Spleen (tissue), 11 donors: ENCODE data around the gene ORC4. TPM values are rescaled to one million over a fixed set of nuclear protein-coding genes. Genes with fewer than 3 reads are reported as not detected.

Experiments
- DNase-seq: peaks from one replicate; pipeline ENCODE4 v3.0.0-alpha.2; 2020
- H3K27ac ChIP-seq, 8 donors: fragments of 200-600 bp; sonication (generic) in 7 of 8; 1 replicate in 4 of 8; 2 replicates in 4 of 8; pipeline versions ENCODE4 v1.5.0 to v1.8.0; 2016 to 2021; ENCODE audit warnings: inconsistent platforms in 4 of 8, mild to moderate bottlenecking in 4 of 8, moderate library complexity in 1 of 8
- H3K27me3 ChIP-seq, 7 donors: fragments of 200-600 bp; sonication (generic) in 6 of 7; replicated peaks in 1 of 7; 1 replicate in 4 of 7; 2 replicates in 3 of 7; pipeline versions ENCODE4 v1.5.0 to v1.8.0; 2016 to 2021; ENCODE audit warnings: inconsistent platforms in 3 of 7, mild to moderate bottlenecking in 1 of 7
- H3K36me3 ChIP-seq, 6 donors: fragments of 200-600 bp; sonication (generic) in 5 of 6; 1 replicate in 4 of 6; 2 replicates in 2 of 6; pipeline versions ENCODE4 v1.5.0 to v1.8.0; 2016 to 2021; ENCODE audit warnings: inconsistent platforms in 2 of 6
- H3K4me1 ChIP-seq, 6 donors: fragments of 200-600 bp; sonication (generic) in 5 of 6; 1 replicate in 3 of 6; 2 replicates in 3 of 6; pipeline versions ENCODE4 v1.5.0 to v1.8.0; 2016 to 2021; ENCODE audit warnings: inconsistent platforms in 3 of 6
- H3K4me3 ChIP-seq, 8 donors: fragments of 200-600 bp; sonication (generic) in 7 of 8; 1 replicate in 4 of 8; 2 replicates in 4 of 8; pipeline versions ENCODE4 v1.5.0 to v1.8.0; 2016 to 2021; ENCODE audit warnings: inconsistent platforms in 4 of 8, mild to moderate bottlenecking in 4 of 8, moderate library complexity in 2 of 8
- H3K9me3 ChIP-seq, 8 donors: fragments of 200-600 bp; sonication (generic) in 7 of 8; 1 replicate in 4 of 8; 2 replicates in 4 of 8; pipeline versions ENCODE4 v1.5.0 to v1.8.0; 2016 to 2021; ENCODE audit warnings: inconsistent platforms in 4 of 8
- POLR2A ChIP-seq, 3 donors: fragments of 450-650 bp; IDR thresholded peaks; one replicate each; pipeline ENCODE4 v1.5.1; 2017; ENCODE audit warnings: antibody characterized with exemption in 3 of 3, mild to moderate bottlenecking in 1 of 3
- POLR2AphosphoS5 ChIP-seq, 3 donors: sonication (generic); formaldehyde crosslinking; IDR thresholded peaks; one replicate each; pipeline ENCODE4 v1.5.1; 2017; ENCODE audit warnings: antibody characterized with exemption in 3 of 3
- WGBS, 5 donors: extraction: QIAGEN DNeasy Blood & Tissue Kit in 3 of 5; methylation state at CpG; one replicate each; pipeline versions ENCODE4 v1.1.5 to v1.1.7; 2013 to 2018; 5-methylcytosine and 5-hydroxymethylcytosine counted together
- intact Hi-C: fragments of 100-400 bp; cut with DNase I; formaldehyde crosslinking; loops from one replicate; pipeline ENCODE4 v1.15.0; 2023; ENCODE audit warnings: low total_unique reads
- polyA plus RNA-seq, 3 donors: library from polyadenylated mRNA; stranded (reverse); fragments of 200-250 nt; gene quantifications; one replicate each; pipeline ENCODE4 v1.2.1, GENCODE V29; 2013
- total RNA-seq, 7 donors: library from RNA; depleted of rRNA in 3 of 7; stranded (reverse); fragments of >200 nt in 3 of 7; fragmentation: NEBNext Ultra II Directional in 4 of 7; extraction: Animal tissue kit (Norgen Biotek cat#: 25700) in 4 of 7; gene quantifications; one replicate each; pipeline versions ENCODE4 v1.1.0 to v1.2.1, GENCODE V29; 2016 to 2021
- TF ChIP-seq, protein P1 (sequence below), 11 experiments: fragments of 200-600 bp in 7 of 11; fragments of 450-650 bp in 4 of 11; sonication (generic) in 4 of 11; IDR thresholded peaks in 8 of 11; conservative IDR thresholded peaks in 3 of 11; 1 replicate in 7 of 11; 2 replicates in 4 of 11; pipeline versions ENCODE4 v1.4.0 to v1.8.0; 2016 to 2021; ENCODE audit warnings: antibody characterized with exemption in 11 of 11, inconsistent platforms in 4 of 11, mild to moderate bottlenecking in 1 of 11
- donor health status: healthy with polysubstance abuse.
- donor health status: DM: no; HTN: no; CAD: no; lungs with moderate emphysema.
- donor health status: DM: no; HTN: no; CAD: no.
- donor health status: Bipolar disorder and iron deficiency.
- donor health status: healthy.
- donor health status: DM: no; HTN: no; CAD: no.
- donor health status: DM: yes; HTN: yes; CAD: no.

Gene ORC4
- total and polyA plus RNA-seq, 10 donors, result 7.3 to 72.6 (median 38.2) TPM

DNA sequence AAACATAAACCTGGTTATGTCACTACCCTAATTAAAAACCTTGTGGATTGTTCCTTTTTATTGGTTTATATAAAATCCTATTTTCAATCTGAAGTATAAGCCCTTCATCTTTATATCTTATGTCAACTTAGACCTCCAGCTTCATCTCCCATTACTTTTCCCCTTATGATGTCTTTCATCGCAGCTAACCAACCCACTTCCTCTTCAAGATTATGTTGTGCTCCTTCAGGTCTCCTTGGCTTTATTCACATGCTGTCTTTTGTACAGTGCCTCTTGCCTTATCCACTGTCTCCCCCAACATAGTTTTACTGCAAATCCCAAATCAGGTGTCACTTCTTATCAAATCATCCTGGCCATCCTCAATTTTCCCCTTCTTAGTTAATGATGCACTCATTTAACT, 26.3 kb upstream of the ORC4 start:
- 25 to 54% (median 43%) methylated on average over 1 of the region's 1 CpG for WGBS, 5 donors
- intact Hi-C loops, result no loop called here

DNA sequence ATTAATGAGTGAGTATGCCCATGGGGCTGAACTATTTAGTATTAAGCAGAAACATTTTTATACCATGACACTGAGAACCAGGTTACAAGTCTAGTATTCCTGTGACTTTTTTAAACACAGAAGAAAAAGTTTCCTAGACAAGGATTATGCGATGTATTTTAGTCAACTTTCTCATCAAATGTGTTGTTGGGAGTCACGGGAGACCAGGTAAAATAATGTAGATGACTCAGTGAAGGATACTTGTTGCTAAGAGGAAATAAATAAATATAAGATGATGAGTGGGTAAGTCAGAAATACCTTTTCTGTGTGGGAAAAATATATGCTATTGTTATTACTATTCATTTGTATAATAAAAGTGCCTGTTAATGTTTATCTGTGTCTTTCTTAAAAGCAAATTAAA, 23.8 kb upstream of the ORC4 start:
- no peaks in the 10 kb centered on the region for H3K27me3 ChIP-seq
- TF ChIP-seq POLR2A (IDR thresholded peaks at IDR 0.05), result no peak
- no peak for TF ChIP-seq POLR2AphosphoS5 (IDR thresholded peaks at IDR 0.05)
- TF ChIP-seq, protein P1, sequence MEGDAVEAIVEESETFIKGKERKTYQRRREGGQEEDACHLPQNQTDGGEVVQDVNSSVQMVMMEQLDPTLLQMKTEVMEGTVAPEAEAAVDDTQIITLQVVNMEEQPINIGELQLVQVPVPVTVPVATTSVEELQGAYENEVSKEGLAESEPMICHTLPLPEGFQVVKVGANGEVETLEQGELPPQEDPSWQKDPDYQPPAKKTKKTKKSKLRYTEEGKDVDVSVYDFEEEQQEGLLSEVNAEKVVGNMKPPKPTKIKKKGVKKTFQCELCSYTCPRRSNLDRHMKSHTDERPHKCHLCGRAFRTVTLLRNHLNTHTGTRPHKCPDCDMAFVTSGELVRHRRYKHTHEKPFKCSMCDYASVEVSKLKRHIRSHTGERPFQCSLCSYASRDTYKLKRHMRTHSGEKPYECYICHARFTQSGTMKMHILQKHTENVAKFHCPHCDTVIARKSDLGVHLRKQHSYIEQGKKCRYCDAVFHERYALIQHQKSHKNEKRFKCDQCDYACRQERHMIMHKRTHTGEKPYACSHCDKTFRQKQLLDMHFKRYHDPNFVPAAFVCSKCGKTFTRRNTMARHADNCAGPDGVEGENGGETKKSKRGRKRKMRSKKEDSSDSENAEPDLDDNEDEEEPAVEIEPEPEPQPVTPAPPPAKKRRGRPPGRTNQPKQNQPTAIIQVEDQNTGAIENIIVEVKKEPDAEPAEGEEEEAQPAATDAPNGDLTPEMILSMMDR (IDR thresholded peaks at IDR 0.05 in 8 of 11, conservative IDR thresholded peaks at IDR 0.05 in 3 of 11), result no peak
- H3K9me3 ChIP-seq, result no peaks in the 10 kb centered on the region
- intact Hi-C loops, result no loop called here
- WGBS, 5 donors, result 94 to 98% (median 95%) methylated on average over 2 of the region's 2 CpGs
- H3K4me1 ChIP-seq, result peaks cover 0 to 26% (median 9%) of the 10 kb centered on the region in 6 donors
- H3K27ac ChIP-seq, result no peak overlapping the region
- no peak overlapping the region for H3K4me3 ChIP-seq
- no peak for DNase-seq
- H3K36me3 ChIP-seq, result peaks cover 0 to 7% (median 0%) of the 10 kb centered on the region in 6 donors

More for the DNA sequence above, 26.3 kb upstream of the ORC4 start:
- H3K36me3 ChIP-seq, result no peaks in the 10 kb centered on the region
- H3K27me3 ChIP-seq, result no peaks in the 10 kb centered on the region
- DNase-seq, result no peak
- peaks cover 0 to 34% (median 10%) of the 10 kb centered on the region in 6 donors for H3K4me1 ChIP-seq
- TF ChIP-seq, protein P1 (IDR thresholded peaks at IDR 0.05 in 8 of 11, conservative IDR thresholded peaks at IDR 0.05 in 3 of 11), result no peak
- TF ChIP-seq POLR2A (IDR thresholded peaks at IDR 0.05) (no peak), POLR2AphosphoS5 (IDR thresholded peaks at IDR 0.05) (no peak)
- no peak overlapping the region for H3K4me3 ChIP-seq
- H3K9me3 ChIP-seq, result no peaks in the 10 kb centered on the region
- no peak overlapping the region for H3K27ac ChIP-seq

DNA sequence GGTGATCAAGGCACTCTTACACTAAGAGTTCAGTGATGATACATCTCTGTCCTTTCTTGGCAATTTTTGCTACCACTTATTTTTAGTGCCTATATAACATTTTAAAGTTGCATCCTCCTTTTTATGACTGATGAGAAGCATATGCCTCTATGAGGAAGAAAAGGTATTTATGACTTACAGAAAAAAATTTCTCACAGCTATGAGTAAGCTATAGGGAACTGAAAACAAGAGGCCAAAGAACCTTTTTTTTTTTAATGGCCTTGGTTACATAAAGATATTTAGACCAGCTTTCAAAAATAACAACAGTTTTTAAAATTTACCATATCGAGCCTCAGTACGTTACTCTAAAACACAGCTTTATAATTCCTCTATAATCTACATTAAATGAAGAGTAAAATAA, 21.7 kb upstream of the ORC4 start:
- Histone ChIP-seq H3K27me3 (no peaks in the 10 kb centered on the region), H3K4me1 (peaks cover 0 to 12% (median 2%) of the 10 kb centered on the region in 6 donors), H3K9me3 (no peaks in the 10 kb centered on the region), H3K36me3 (peaks cover 0 to 7% (median 0%) of the 10 kb centered on the region in 6 donors), H3K4me3 (no peak overlapping the region), H3K27ac (no peak overlapping the region)
- TF ChIP-seq, protein P1 (IDR thresholded peaks at IDR 0.05 in 8 of 11, conservative IDR thresholded peaks at IDR 0.05 in 3 of 11), result no peak
- no peak for TF ChIP-seq POLR2A (IDR thresholded peaks at IDR 0.05)
- no peak for DNase-seq
- intact Hi-C loops, result no loop called here
- 72 to 90% (median 84%) methylated on average over 2 of the region's 2 CpGs for WGBS, 5 donors

DNA sequence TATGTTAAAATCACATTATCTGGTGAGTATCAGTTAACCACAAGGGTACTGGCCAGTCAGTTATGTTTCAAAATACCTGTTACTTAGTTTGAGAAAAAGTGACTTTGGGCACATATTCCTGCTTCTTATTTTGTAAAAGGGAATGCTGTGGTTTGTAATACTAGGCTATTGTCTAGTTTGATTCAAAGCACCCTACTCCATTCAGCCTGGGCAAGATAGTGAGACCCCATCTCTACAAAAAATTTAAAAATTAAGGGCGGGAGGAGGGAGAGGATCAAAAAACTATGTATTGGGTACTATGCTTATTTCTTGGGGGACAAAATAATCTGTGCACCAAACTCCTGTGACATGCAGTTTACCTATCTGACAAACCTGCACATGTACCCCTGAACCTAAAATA, 19.2 kb upstream of the ORC4 start:
- Histone ChIP-seq H3K4me3 (no peak overlapping the region), H3K27ac (no peak overlapping the region), H3K27me3 (no peaks in the 10 kb centered on the region), H3K36me3 (peaks cover 0 to 7% (median 0%) of the 10 kb centered on the region in 6 donors), H3K9me3 (no peaks in the 10 kb centered on the region), H3K4me1 (peaks cover 0 to 6% (median 0%) of the 10 kb centered on the region in 6 donors)
- TF ChIP-seq POLR2A (IDR thresholded peaks at IDR 0.05) (no peak), POLR2AphosphoS5 (IDR thresholded peaks at IDR 0.05) (no peak)
- TF ChIP-seq, protein P1 (IDR thresholded peaks at IDR 0.05 in 8 of 11, conservative IDR thresholded peaks at IDR 0.05 in 3 of 11), result no peak
- 92 to 100% (median 97%) methylated on average over 1 of the region's 1 CpG for WGBS, 5 donors
- DNase-seq, result no peak
- intact Hi-C loops, result no loop called here
